ENCODE data around the gene OR10G7. TPM values are rescaled to one million over a fixed set of nuclear protein-coding genes. Genes with fewer than 3 reads are reported as not detected.
"Not testable (repeated sequence)": the region's sequence is repeated elsewhere in the genome, so short reads cannot be mapped to it uniquely, and the experiment has no call there.

Gene OR10G7
- total RNA-seq, 1 experiment from 2014 or later, result not detected

- Histone ChIP-seq H3K4me2 (ENCODE audit: low read length) (no peak within 1 kb of the TSS), H3F3A (ENCODE audit: low read length, unreplicated experiment) (no peaks in the 10 kb centered on the region), H3K79me2 (ENCODE audit: low read length) (no peaks in the 10 kb centered on the region), H3K9me3 (ENCODE audit: low read length) (no peaks in the 10 kb centered on the region), H2AFZ (ENCODE audit: low read length) (no peak within 1 kb of the TSS), H3K27ac (ENCODE audit: low read length) (no peak within 1 kb of the TSS), H4K20me1 (ENCODE audit: low read length) (no peaks in the 10 kb centered on the region), H3K9me2 (replicated peaks; ENCODE audit: low read length) (no peaks in the 10 kb centered on the region), H3K27me3 (ENCODE audit: low read length) (peaks cover 29% of the 10 kb centered on the region), H3K4me1 (ENCODE audit: insufficient read depth, low read length) (no peaks in the 10 kb centered on the region), H3K4me3 (ENCODE audit: low read length) (no peak within 1 kb of the TSS), H3K36me3 (ENCODE audit: low read depth, low read length) (no peaks in the 10 kb centered on the region), H3K9ac (ENCODE audit: low read length) (no peak within 1 kb of the TSS)
- intact Hi-C loops (cut with micrococcal nuclease), result no loop called here
- TF ChIP-seq EZH2phosphoT487 (IDR thresholded peaks at IDR 0.05; ENCODE audit: borderline replicate concordance, low read length) (no peak), CTCF (conservative IDR thresholded peaks at IDR 0.05; ENCODE audit: low read depth, low read length) (no peak), EZH2 (IDR thresholded peaks at IDR 0.05; ENCODE audit: low read length, unreplicated experiment) (no peak)
- ATAC-seq (no peak), DNase-seq (no peak)
- no TSS peak for BruUV-seq (replicated peaks)
- ChIA-PET POLR2A (ENCODE audit: unreplicated experiment) (no interaction called here), CTCF (no interaction called here)
Observed at GRCh38 chr11:124026498-124026897, 14.6 kb downstream of the OR10G7 start, which contains the start of gene OR10G8. OR10G8 (plus strand) TSS chr11:124026798; CDS start chr11:124029623, 2,825 bp downstream.

GRCh38 chr11:124015837-124016236, 25.3 kb downstream of the OR10G7 start:
- H3K9me3 ChIP-seq (ENCODE audit: low read length); H3K4me3 ChIP-seq (ENCODE audit: low read length); H3K4me1 ChIP-seq (ENCODE audit: insufficient read depth, low read length); H2AFZ ChIP-seq (ENCODE audit: low read length); BruUV-seq (replicated peaks); H3F3A ChIP-seq (ENCODE audit: low read length, unreplicated experiment); H3K36me3 ChIP-seq (ENCODE audit: low read depth, low read length); CTCF ChIA-PET; intact Hi-C loops (cut with micrococcal nuclease); H4K20me1 ChIP-seq (ENCODE audit: low read length); POLR2A ChIA-PET (ENCODE audit: unreplicated experiment); H3K27ac ChIP-seq (ENCODE audit: low read length); H3K9me2 ChIP-seq (replicated peaks; ENCODE audit: low read length); H3K4me2 ChIP-seq (ENCODE audit: low read length); H3K9ac ChIP-seq (ENCODE audit: low read length); ATAC-seq; H3K79me2 ChIP-seq (ENCODE audit: low read length); DNase-seq: not testable (repeated sequence)
- H3K27me3 ChIP-seq (ENCODE audit: low read length), result peaks cover 61% of the 10 kb centered on the region

- DNase-seq (no peak), ATAC-seq (no peak)
- no peak within 1 kb of the TSS for H3K27ac ChIP-seq (ENCODE audit: low read length)
- H3K9me3 ChIP-seq (ENCODE audit: low read length), result no peaks in the 10 kb centered on the region
- no peaks in the 10 kb centered on the region for H4K20me1 ChIP-seq (ENCODE audit: low read length)
- no peaks in the 10 kb centered on the region for H3K4me1 ChIP-seq (ENCODE audit: insufficient read depth, low read length)
- H2AFZ ChIP-seq (ENCODE audit: low read length), result no peak within 1 kb of the TSS
- no peaks in the 10 kb centered on the region for H3K9me2 ChIP-seq (replicated peaks; ENCODE audit: low read length)
- H3K4me3 ChIP-seq (ENCODE audit: low read length), result no peak within 1 kb of the TSS
- no peak within 1 kb of the TSS for H3K9ac ChIP-seq (ENCODE audit: low read length)
- CTCF ChIA-PET, result no interaction called here
- H3F3A ChIP-seq (ENCODE audit: low read length, unreplicated experiment), result no peaks in the 10 kb centered on the region
- H3K27me3 ChIP-seq (ENCODE audit: low read length), result peaks cover 53% of the 10 kb centered on the region
- H3K36me3 ChIP-seq (ENCODE audit: low read depth, low read length), result no peaks in the 10 kb centered on the region
- H3K79me2 ChIP-seq (ENCODE audit: low read length), result no peaks in the 10 kb centered on the region
- no peak within 1 kb of the TSS for H3K4me2 ChIP-seq (ENCODE audit: low read length)
- BruUV-seq (replicated peaks), result no TSS peak
- no peak for TF ChIP-seq EZH2 (IDR thresholded peaks at IDR 0.05; ENCODE audit: low read length, unreplicated experiment)
- TF ChIP-seq CTCF (conservative IDR thresholded peaks at IDR 0.05; ENCODE audit: low read depth, low read length), result no peak
- TF ChIP-seq EZH2phosphoT487 (IDR thresholded peaks at IDR 0.05; ENCODE audit: borderline replicate concordance, low read length), result no peak
- POLR2A ChIA-PET (ENCODE audit: unreplicated experiment), result no interaction called here
- intact Hi-C loops (cut with micrococcal nuclease), result no loop called here
Observed at GRCh38 chr11:124012697-124013096, 28.4 kb downstream of the OR10G7 start, which contains the start of gene OR10G4. OR10G4 (plus strand) TSS chr11:124012997; CDS start chr11:124015575, 2,578 bp downstream.
